Activated CD4-positive, alpha-beta memory T cell treated with anti-CD3 and anti-CD28 coated beads, Interleukin-2, amount 10 ng/mL, durations not matched to agents 7 days and 5 days (primary cell): ENCODE results near the gene TRIM69. TPM values are rescaled to one million over a fixed set of nuclear protein-coding genes. Genes with fewer than 3 reads are reported as not detected.
A peak's percentile ranks its signal among the peaks of the same experiment; 100 is the strongest.
"Not testable (repeated sequence)": the region's sequence is repeated elsewhere in the genome, so short reads cannot be mapped to it uniquely, and the experiment has no call there.

Source experiments
- CTCF ChIA-PET: fragments of 350-600 bp; sonication (Branson Sonifier 250); formaldehyde crosslinking; loops from one replicate; lab custom pipeline; 2021; ENCODE audit warnings: antibody characterized with exemption, inconsistent platforms; lab: Charles Lee
- POLR2A ChIA-PET: fragments of 350-600 bp; sonication (Branson Sonifier 250); formaldehyde crosslinking; loops from one replicate; lab custom pipeline; 2021; ENCODE audit warnings: antibody characterized with exemption; lab: Charles Lee
- DNase-seq: peaks from one replicate; pipeline ENCODE4 v3.0.0-alpha.2; 2020
- H3K27ac Mint-ChIP-seq: one replicate; pipeline ENCODE4 v1.8.0; 2021; ENCODE audit warnings: mild to moderate bottlenecking, mixed read lengths
- H3K27me3 Mint-ChIP-seq: one replicate; pipeline ENCODE4 v1.8.0; 2021; ENCODE audit warnings: mixed read lengths
- H3K36me3 Mint-ChIP-seq: one replicate; pipeline ENCODE4 v1.8.0; 2021; ENCODE audit warnings: low read depth, mixed read lengths
- H3K4me1 Mint-ChIP-seq: one replicate; pipeline ENCODE4 v1.8.0; 2021; ENCODE audit warnings: mixed read lengths
- H3K4me3 Mint-ChIP-seq: one replicate; pipeline ENCODE4 v1.8.0; 2021; ENCODE audit warnings: mild to moderate bottlenecking, mixed read lengths
- H3K9me3 Mint-ChIP-seq: one replicate; pipeline ENCODE4 v1.8.0; 2021; ENCODE audit warnings: mixed read lengths
- total RNA-seq, 2 experiments: library from RNA; stranded (reverse); gene quantifications; one replicate each; pipeline ENCODE4 v1.2.3, GENCODE V29; 2021

The TRIM69 gene
- total RNA-seq, 2 experiments from 2014 or later = 83.4 to 88.2 TPM

DNA sequence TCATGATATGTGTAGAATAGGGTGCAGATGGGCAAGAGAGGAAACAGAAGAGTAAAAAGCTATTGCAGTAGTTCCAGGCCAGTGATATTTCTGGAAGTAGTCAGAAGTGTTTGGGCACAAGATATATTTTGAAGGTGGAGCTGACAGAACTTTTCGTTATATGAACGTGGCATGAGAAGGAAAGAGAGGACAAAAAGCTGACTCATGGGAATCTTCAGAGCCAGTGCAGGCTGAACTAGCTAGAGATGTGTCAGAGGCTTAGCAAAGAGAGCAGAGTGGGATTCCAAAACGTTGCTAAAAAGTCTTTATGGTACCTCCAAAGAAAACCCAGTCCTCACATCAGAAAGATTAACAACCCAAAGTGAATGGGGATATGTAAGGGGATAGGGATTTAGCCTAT, 28.7 kb downstream of the TRIM69 start:
- peaks cover 4% of the 10 kb centered on the region for H3K9me3 Mint-ChIP-seq
- peaks cover 46% of the 10 kb centered on the region for H3K36me3 Mint-ChIP-seq
- H3K27ac Mint-ChIP-seq = no peak overlapping the region
- ChIA-PET POLR2A (no interaction called here), CTCF (interaction anchor here (1.6 kb wide), 1 partner anchor 27 kb away, joined by 6 read pairs; no protein-coding TSS in a partner anchor)
- DNase-seq = no peak
- H3K4me1 Mint-ChIP-seq = no peaks in the 10 kb centered on the region
- H3K4me3 Mint-ChIP-seq = no peak overlapping the region
- no peaks in the 10 kb centered on the region for H3K27me3 Mint-ChIP-seq

DNA sequence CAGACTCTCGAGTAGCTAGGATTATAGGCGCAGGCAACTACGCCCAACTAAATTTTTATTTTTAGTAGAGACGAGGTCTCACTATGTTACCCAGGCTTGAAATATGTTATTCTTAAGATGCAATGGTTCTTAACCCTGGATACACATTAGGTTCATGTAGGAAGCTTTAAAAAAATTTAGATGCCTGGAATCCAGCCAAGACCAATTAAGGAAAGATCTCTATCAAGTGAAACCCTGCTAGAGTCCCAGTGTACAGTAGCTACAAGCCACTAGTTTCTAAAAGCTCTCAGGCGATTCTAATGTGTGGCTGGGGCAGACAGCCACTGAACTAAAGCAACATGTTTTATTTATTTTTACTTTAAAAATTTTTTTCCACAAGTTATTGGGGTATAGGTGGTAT, 33.2 kb downstream of the TRIM69 start:
- peaks cover 25% of the 10 kb centered on the region for H3K9me3 Mint-ChIP-seq
- no peaks in the 10 kb centered on the region for H3K27me3 Mint-ChIP-seq
- peaks cover 5% of the 10 kb centered on the region for H3K4me1 Mint-ChIP-seq
- CTCF ChIA-PET = no interaction called here
- H3K27ac Mint-ChIP-seq = no peak overlapping the region
- no peak overlapping the region for H3K4me3 Mint-ChIP-seq
- POLR2A ChIA-PET = no interaction called here
- H3K36me3 Mint-ChIP-seq = peaks cover 66% of the 10 kb centered on the region
- DNase-seq = no peak

DNA sequence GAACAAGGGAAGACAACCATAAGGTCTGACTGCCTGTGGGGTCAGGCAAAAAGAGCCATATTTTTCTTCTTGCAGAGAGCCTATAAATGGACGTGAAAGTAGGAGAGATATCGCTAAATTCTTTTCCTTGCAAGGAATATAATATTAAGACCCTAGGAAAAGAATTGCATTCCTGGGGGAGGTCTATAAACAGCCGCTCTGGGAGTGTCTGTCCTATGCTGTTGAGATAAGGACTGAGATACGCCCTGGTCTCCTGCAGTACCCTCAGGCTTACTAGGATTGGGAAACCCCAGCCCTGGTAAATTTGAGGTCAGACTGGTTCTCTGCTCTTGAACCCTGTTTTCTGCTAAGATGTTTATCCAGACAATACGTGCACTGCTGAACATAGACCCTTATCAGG, 34.4 kb downstream of the TRIM69 start:
- CTCF ChIA-PET, H3K4me3 Mint-ChIP-seq, H3K27me3 Mint-ChIP-seq, H3K27ac Mint-ChIP-seq, H3K4me1 Mint-ChIP-seq, POLR2A ChIA-PET, DNase-seq: not testable (repeated sequence)
- Mint-ChIP-seq H3K36me3 (peaks cover 61% of the 10 kb centered on the region), H3K9me3 (peaks cover 25% of the 10 kb centered on the region)

DNA sequence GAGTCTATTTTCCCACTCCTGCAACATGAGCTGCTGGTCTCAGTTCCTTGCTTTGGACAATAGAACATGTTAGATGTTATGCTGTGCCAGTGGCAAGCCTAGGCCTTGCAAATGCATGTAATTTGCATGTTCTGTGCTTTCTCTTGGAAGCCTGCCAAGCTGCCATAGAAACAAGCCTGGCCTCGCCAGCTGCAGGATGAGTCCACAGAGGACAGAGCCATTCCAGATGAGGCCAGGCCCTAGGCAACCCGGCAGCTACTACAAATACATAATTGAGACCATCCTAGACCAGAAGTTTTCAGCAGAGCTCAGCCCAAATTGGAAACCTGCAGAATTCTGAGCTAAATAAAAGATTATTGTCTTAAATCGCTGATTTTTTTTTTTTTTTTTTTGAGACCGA, 39.6 kb downstream of the TRIM69 start:
- Mint-ChIP-seq H3K27ac (no peak overlapping the region), H3K4me1 (peaks cover 5% of the 10 kb centered on the region), H3K27me3 (peaks cover 2% of the 10 kb centered on the region), H3K4me3 (no peak overlapping the region), H3K9me3 (peaks cover 14% of the 10 kb centered on the region), H3K36me3 (peaks cover 26% of the 10 kb centered on the region)
- no peak for DNase-seq
- ChIA-PET CTCF (no interaction called here), POLR2A (no interaction called here)

DNA sequence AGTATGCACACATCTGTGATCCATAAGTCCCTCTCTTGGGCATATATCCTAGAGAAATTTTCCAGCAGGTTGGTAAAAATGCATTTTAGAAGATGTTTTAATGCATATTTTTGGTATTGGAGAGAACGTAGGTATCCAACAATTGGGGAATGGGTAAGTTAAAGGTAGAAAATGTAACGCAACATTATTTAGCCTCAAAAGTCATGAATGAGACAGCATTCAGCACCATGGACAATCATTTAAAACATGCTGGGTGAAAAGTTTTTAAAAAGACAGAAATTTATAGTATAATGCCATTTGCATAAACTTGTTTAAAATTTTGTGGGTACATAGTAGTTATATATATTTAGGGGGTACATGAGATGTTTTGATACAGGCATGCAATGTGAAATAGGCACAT, 43.4 kb downstream of the TRIM69 start:
- H3K27ac Mint-ChIP-seq = no peak overlapping the region
- POLR2A ChIA-PET = no interaction called here
- CTCF ChIA-PET = no interaction called here

DNA sequence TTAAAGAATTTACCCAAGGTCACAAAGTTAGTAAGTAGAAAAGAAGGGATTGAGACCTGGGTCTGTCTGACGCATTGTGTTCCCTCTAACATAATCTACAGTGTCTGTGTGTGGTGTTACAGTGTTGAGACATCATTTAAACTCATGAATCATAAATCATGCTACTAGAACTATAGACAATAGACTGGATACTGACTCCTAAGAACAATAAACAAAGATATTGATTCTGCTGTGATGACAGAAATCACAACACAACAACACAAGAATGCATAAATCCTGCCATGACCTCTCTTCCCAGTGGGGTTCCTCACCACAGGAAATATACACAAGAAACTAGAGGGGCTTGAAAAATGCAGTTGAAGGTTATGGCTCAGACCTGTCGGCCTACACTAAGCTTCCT, 44.3 kb downstream of the TRIM69 start:
- no peak for DNase-seq
- ChIA-PET POLR2A (interaction anchor here (0.8 to 1.4 kb wide), 3 partner anchors 45 to 67 kb away, joined by 3 to 6 read pairs (median 5); no protein-coding TSS in a partner anchor), CTCF (interaction anchor here (0.8 to 2.0 kb wide), 4 partner anchors 24 to 196 kb away, joined by 3 to 5 read pairs (median 4); partner anchors contain the start of gene SPG11)
- Mint-ChIP-seq H3K36me3 (no peaks in the 10 kb centered on the region), H3K27ac (no peak overlapping the region), H3K4me3 (no peak overlapping the region), H3K9me3 (no peaks in the 10 kb centered on the region), H3K4me1 (peaks cover 8% of the 10 kb centered on the region), H3K27me3 (peaks cover 2% of the 10 kb centered on the region)

More for the DNA sequence above, 43.4 kb downstream of the TRIM69 start:
- H3K4me3 Mint-ChIP-seq = no peak overlapping the region
- peaks cover 2% of the 10 kb centered on the region for H3K27me3 Mint-ChIP-seq
- no peaks in the 10 kb centered on the region for H3K9me3 Mint-ChIP-seq
- DNase-seq = no peak
- H3K36me3 Mint-ChIP-seq = no peaks in the 10 kb centered on the region
- H3K4me1 Mint-ChIP-seq = peaks cover 8% of the 10 kb centered on the region

DNA sequence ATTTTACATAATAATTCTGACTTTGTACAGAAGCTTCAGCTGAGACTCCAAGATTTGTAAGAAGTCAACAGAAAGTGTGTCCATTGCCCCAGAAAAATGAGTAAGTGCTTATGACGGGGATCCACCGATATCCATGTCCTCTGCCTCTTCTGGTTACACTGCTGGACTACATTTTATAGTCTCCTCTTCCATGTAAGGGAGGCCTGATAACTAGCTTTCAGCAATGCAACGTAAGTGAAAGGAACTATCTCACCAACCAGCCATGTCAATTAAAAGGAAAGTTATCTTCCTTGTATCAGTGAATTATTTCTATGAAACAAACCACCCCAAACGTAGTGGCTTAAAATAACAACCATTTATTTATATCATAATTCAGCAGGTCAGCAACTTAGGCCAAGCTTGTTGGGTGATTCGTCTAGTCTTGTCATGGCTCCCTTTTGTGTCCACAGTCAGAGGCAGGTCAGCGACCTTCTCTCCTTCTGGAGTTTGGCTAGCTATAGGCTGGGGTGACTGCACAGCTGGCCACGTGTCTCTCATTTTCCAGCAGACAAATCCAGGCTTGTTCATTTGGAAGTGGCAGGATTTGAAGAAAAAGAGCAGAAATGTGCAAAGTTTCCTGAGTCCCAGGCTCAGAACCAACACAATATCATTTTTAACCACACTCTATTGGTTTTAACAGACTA, 44.9 kb downstream of the TRIM69 start:
- H3K27ac Mint-ChIP-seq = no peak overlapping the region
- no peaks in the 10 kb centered on the region for H3K36me3 Mint-ChIP-seq
- H3K27me3 Mint-ChIP-seq = peaks cover 2% of the 10 kb centered on the region
- H3K4me3 Mint-ChIP-seq = no peak overlapping the region
- ChIA-PET CTCF (interaction anchor here (0.8 to 2.0 kb wide), 4 partner anchors 24 to 196 kb away, joined by 3 to 5 read pairs (median 4); partner anchors contain the start of gene SPG11), POLR2A (interaction anchor here (0.8 to 1.8 kb wide), 5 partner anchors 45 to 118 kb away, joined by 3 to 6 read pairs (median 5); partner anchors contain the start of genes SPG11 and TRIM69)
- H3K4me1 Mint-ChIP-seq = peaks cover 8% of the 10 kb centered on the region
- H3K9me3 Mint-ChIP-seq = no peaks in the 10 kb centered on the region
- DNase-seq = no peak

DNA sequence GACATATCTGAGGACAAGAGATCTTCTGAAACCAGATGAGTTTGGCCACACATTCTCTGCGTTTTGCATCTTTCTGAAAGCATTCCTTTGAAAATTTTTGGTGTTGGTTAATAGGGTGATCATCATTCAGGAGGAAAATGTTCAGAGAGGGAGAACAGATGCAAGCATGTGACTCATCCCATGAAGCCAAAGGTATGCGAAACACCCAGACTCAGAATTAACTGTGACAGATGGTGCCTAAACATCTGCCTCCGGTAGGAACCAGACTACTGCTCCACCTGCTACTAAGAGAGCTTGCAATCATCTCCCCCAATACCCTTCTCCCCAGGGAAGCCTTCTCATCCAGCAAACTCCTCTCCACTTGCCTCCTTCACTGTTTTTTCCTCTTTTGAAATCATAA, 46.2 kb downstream of the TRIM69 start:
- H3K27me3 Mint-ChIP-seq = peaks cover 2% of the 10 kb centered on the region
- no peaks in the 10 kb centered on the region for H3K9me3 Mint-ChIP-seq
- peaks cover 8% of the 10 kb centered on the region for H3K4me1 Mint-ChIP-seq
- no peaks in the 10 kb centered on the region for H3K36me3 Mint-ChIP-seq
- H3K4me3 Mint-ChIP-seq = no peak overlapping the region
- ChIA-PET POLR2A (interaction anchor here (1.8 kb wide), 1 partner anchor 119 kb away, joined by 5 read pairs; the partner anchor contains the start of gene SPG11), CTCF (interaction anchor here (2.0 kb wide), 1 partner anchor 198 kb away, joined by 5 read pairs; no protein-coding TSS in a partner anchor)
- no peak overlapping the region for H3K27ac Mint-ChIP-seq
- DNase-seq = no peak

DNA sequence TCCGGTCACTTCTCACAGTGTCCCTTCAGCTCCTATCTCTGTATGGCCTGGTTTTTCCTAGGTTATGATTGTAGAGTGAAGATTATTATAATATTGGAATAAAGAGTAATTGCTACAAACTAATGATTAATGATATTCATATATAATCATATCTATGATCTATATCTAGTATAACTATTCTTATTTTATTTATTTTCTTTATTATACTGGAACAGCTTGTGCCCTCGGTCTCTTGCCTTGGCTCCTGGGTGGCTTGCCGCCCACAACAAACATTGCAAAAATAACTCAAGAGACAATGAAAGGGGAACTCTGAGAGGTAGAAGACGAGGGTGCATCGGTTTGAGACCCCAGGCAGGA, 48.6 kb downstream of the TRIM69 start:
- peaks cover 22% of the 10 kb centered on the region for H3K4me1 Mint-ChIP-seq
- H3K27me3 Mint-ChIP-seq, H3K36me3 Mint-ChIP-seq, CTCF ChIA-PET, DNase-seq, H3K9me3 Mint-ChIP-seq: not testable (repeated sequence)
- peak overlapping the region; percentile 80 for H3K4me3 Mint-ChIP-seq
- POLR2A ChIA-PET = interaction anchor here (0.6 kb wide), 1 partner anchor 47 kb away, joined by 3 read pairs; no protein-coding TSS in a partner anchor
- peak overlapping the region; percentile 85 for H3K27ac Mint-ChIP-seq

DNA sequence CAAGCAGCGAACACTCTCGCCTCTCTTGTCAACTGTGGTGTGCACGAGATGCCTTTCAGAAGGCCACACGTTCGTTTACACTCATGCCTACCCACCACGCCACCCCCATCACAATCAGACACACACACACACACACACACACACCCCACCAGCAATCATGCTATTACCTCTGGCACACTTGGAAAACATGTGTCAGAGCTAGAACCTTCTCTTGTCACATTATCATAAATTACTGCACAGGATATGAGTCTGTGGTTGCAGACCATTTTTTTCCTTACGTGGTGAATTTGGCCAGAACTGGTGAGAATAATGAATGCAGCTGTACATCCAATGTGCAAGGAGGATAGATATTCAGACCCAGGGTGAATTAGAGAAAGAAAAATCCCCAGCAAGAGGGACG, 52.4 kb downstream of the TRIM69 start:
- Mint-ChIP-seq H3K27ac (peak overlapping the region; percentile 49), H3K27me3 (no peaks in the 10 kb centered on the region), H3K4me3 (no peak overlapping the region), H3K4me1 (peaks cover 20% of the 10 kb centered on the region), H3K9me3 (no peaks in the 10 kb centered on the region), H3K36me3 (no peaks in the 10 kb centered on the region)
- POLR2A ChIA-PET = interaction anchor here (0.5 to 2.1 kb wide), 6 partner anchors 62 to 499 kb away, joined by 3 to 21 read pairs (median 5); partner anchors contain the start of genes B2M, PATL2 and SPG11
- DNase-seq = peak; percentile 37
- CTCF ChIA-PET = interaction anchor here (0.6 to 1.0 kb wide), 5 partner anchors 170 to 243 kb away, joined by 3 to 4 read pairs (median 3); no protein-coding TSS in a partner anchor

DNA sequence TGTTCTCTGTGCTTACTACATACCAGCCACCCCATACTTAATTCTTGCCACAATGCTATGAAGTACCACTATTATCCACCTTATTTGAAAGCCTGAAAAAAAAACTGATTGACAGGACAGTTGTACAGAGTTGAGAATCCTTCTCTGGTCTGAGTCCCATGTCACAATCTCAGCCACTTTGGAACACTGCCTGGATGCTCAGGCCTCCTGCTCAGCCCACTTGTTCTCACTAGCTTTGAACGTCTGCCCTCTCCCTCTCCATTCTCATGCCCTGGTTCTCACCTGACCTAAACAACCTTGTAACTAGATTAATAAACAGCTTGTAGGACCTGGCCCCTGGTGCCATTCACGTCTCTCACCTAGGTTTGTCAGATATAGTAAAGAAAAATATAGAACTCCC, 53.9 kb downstream of the TRIM69 start:
- H3K27me3 Mint-ChIP-seq = no peaks in the 10 kb centered on the region
- no peaks in the 10 kb centered on the region for H3K9me3 Mint-ChIP-seq
- CTCF ChIA-PET = no interaction called here
- no peak overlapping the region for H3K4me3 Mint-ChIP-seq
- POLR2A ChIA-PET = interaction anchor here (0.8 to 2.0 kb wide), 2 partner anchors 76 to 79 kb away, joined by 3 to 5 read pairs; partner anchors contain the start of genes B2M and PATL2
- no peak for DNase-seq
- H3K27ac Mint-ChIP-seq = no peak overlapping the region
- peaks cover 14% of the 10 kb centered on the region for H3K4me1 Mint-ChIP-seq
- no peaks in the 10 kb centered on the region for H3K36me3 Mint-ChIP-seq

DNA sequence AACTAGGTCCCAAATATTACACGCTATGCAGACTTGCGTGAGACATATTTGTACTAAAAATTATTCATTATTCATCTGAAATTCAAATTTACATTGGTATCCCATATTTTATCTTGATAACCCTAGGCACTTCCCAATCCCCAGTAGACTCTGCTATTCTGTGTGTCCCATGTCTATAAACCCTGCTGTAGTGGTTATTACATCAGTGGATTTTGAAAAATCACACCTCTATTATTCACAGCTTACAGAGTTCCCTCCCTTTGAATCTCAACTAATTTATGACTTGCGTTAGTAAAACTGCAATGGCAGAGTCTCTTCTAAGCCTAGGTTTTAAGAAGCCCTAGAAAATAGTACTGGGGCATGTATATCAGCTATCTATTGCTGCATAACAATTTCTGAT, 54.3 kb downstream of the TRIM69 start:
- no peak overlapping the region for H3K27ac Mint-ChIP-seq
- CTCF ChIA-PET = no interaction called here

DNA sequence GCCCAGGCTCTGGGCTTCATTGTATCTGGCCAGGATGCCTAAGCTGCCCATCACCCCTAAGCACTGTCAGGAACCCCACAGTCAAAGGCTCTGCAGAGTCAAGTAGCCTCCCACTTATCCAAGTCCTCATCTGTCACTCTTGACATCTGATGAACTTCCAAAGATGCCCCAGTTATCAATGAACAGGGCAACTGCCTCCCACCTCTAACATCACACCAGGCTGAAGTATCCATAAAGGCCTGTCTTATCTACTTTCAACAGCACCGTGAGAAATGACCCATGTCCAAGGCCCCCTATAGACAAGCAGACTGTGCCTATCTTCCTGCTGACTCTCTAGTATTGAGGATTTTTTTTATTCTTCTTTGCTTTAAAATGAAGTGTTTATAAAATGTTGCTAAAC, 56.4 kb downstream of the TRIM69 start:
- no peak for DNase-seq
- ChIA-PET POLR2A (no interaction called here), CTCF (no interaction called here)
- H3K4me1 Mint-ChIP-seq = peaks cover 14% of the 10 kb centered on the region
- no peak overlapping the region for H3K27ac Mint-ChIP-seq
- peaks cover 3% of the 10 kb centered on the region for H3K27me3 Mint-ChIP-seq
- H3K4me3 Mint-ChIP-seq = no peak overlapping the region
- H3K9me3 Mint-ChIP-seq = no peaks in the 10 kb centered on the region
- H3K36me3 Mint-ChIP-seq = no peaks in the 10 kb centered on the region

More for the DNA sequence above, 54.3 kb downstream of the TRIM69 start:
- no peaks in the 10 kb centered on the region for H3K27me3 Mint-ChIP-seq
- H3K4me1 Mint-ChIP-seq = peaks cover 14% of the 10 kb centered on the region
- POLR2A ChIA-PET = interaction anchor here (0.8 to 2.0 kb wide), 2 partner anchors 77 to 80 kb away, joined by 3 to 5 read pairs; partner anchors contain the start of genes B2M and PATL2
- no peak overlapping the region for H3K4me3 Mint-ChIP-seq
- H3K9me3 Mint-ChIP-seq = no peaks in the 10 kb centered on the region
- H3K36me3 Mint-ChIP-seq = no peaks in the 10 kb centered on the region
- no peak for DNase-seq
